GM12891 (cell line): ENCODE measurements around the gene PRSS8. TPM values are rescaled to one million over a fixed set of nuclear protein-coding genes. Genes with fewer than 3 reads are reported as not detected.
"Not testable (repeated sequence)": the region's sequence is repeated elsewhere in the genome, so short reads cannot be mapped to it uniquely, and the experiment has no call there.

Source experiments
- DNase-seq: peaks from one replicate; pipeline ENCODE4 v3.0.0; 2011; ENCODE audit warnings: low spot score; ENCODE audit not compliant: insufficient read length
- FAIRE-seq: peaks from 2 replicates; lab custom pipeline; 2011; peaks lifted over from hg19 to GRCh38; lab: Jason Lieb, UNC
- PAX5 ChIP-seq: IDR thresholded peaks from 2 replicates; pipeline ENCODE4 v1.6.1; 2011; ENCODE audit warnings: low read length, moderate library complexity, mild to moderate bottlenecking; ENCODE audit not compliant: insufficient read depth, severe bottlenecking
- POLR2A ChIP-seq: IDR thresholded peaks from 2 replicates; pipeline ENCODE4 v1.6.1; 2011; ENCODE audit warnings: low read depth, low read length, control low read depth
- POLR2AphosphoS5 ChIP-seq: IDR thresholded peaks from 2 replicates; pipeline ENCODE4 v1.6.1; 2011; ENCODE audit warnings: low read depth, low read length, control low read depth
- POU2F2 ChIP-seq: IDR thresholded peaks from 2 replicates; pipeline ENCODE4 v1.6.1; 2011; ENCODE audit warnings: low read depth, mild to moderate bottlenecking, control low read depth, low read length, moderate library complexity
- SPI1 ChIP-seq: IDR thresholded peaks from 2 replicates; pipeline ENCODE4 v1.6.1; 2011; ENCODE audit warnings: low read depth, low read length, control low read depth
- TAF1 ChIP-seq: IDR thresholded peaks from 2 replicates; pipeline ENCODE4 v1.6.1; 2011; ENCODE audit warnings: low read depth, low read length, control low read depth
- polyA plus RNA-seq: library from polyadenylated mRNA; unstranded; fragments of >200 nt; gene quantifications from one replicate; pipeline ENCODE4 v1.2.1, GENCODE V29; 2012; ENCODE audit warnings: low read depth, missing spikeins, inconsistent platforms; ENCODE audit not compliant: missing spikeins

Gene PRSS8
- polyA plus RNA-seq: not detected

- DNase-seq: no peak
- TF ChIP-seq PAX5 (no peak), SPI1 (no peak), TAF1 (no peak), POLR2AphosphoS5 (no peak), POLR2A (no peak), POU2F2 (no peak)
- FAIRE-seq: no peak
These were observed at the start of gene PRSS8 for GRCh38 chr16:31135535-31136286. Gene PRSS8 (minus strand): TSS chr16:31135727. CDS start chr16:31135498, 229 bp downstream.

GRCh38 chr16:31184888-31185287 lies 49.4 kb upstream of the PRSS8 start:
- no peak for FAIRE-seq
- TF ChIP-seq POLR2A (no peak), PAX5 (no peak), TAF1 (no peak), POLR2AphosphoS5 (no peak), POU2F2 (no peak), SPI1 (no peak)
- no peak for DNase-seq

- DNase-seq (no peak), FAIRE-seq (no peak)
- TF ChIP-seq POLR2AphosphoS5: peak; percentile 50
- TF ChIP-seq POU2F2: no peak
These were observed 48.2 kb upstream of the PRSS8 start for GRCh38 chr16:31183432-31184428.

- no peak for DNase-seq
- TF ChIP-seq POU2F2: no peak
- no peak for TF ChIP-seq TAF1
- TF ChIP-seq PAX5: no peak
- no peak for TF ChIP-seq SPI1
- no peak; the same call in 1 of the 2 replicates for TF ChIP-seq POLR2AphosphoS5
- no peak for TF ChIP-seq POLR2A
- FAIRE-seq: no peak
These were observed 46.9 kb upstream of the PRSS8 start for GRCh38 chr16:31182391-31182790.

GRCh38 chr16:31181102-31181830 lies 45.7 kb upstream of the PRSS8 start:
- TF ChIP-seq TAF1 (no peak), POLR2A (0 out of 2 replicates have a peak, but pooled peaks have one; percentile 27)
- DNase-seq (no peak), FAIRE-seq (no peak)

GRCh38 chr16:31179747-31180459 lies 44.4 kb upstream of the PRSS8 start, which contains the start of gene FUS:
Gene FUS (plus strand): TSS chr16:31180139. CDS start chr16:31180215, 76 bp downstream.
- TF ChIP-seq TAF1 (peak; percentile 100), PAX5 (peak; percentile 99), SPI1 (0 out of 2 replicates have a peak, but pooled peaks have one; percentile 29), POLR2AphosphoS5 (peak; percentile 100), POU2F2 (peak; percentile 99), POLR2A (peak; percentile 100)
- peak; percentile 84 for DNase-seq
- peak; percentile 98 for FAIRE-seq

- no peak for FAIRE-seq
- no peak for DNase-seq
These were observed 43.8 kb upstream of the PRSS8 start for GRCh38 chr16:31179219-31179746.

GRCh38 chr16:31177136-31177535 lies 41.6 kb upstream of the PRSS8 start:
- DNase-seq (no peak), FAIRE-seq (peak; percentile 28)

More at GRCh38 chr16:31179219-31179746, 43.8 kb upstream of the PRSS8 start:
- TF ChIP-seq SPI1 (no peak), PAX5 (no peak), POLR2AphosphoS5 (no peak), TAF1 (no peak; the same call in 1 of the 2 replicates), POLR2A (no peak), POU2F2 (no peak)

GRCh38 chr16:31170048-31170447 lies 34.5 kb upstream of the PRSS8 start:
- not testable (repeated sequence) for DNase-seq, FAIRE-seq

More at GRCh38 chr16:31177136-31177535, 41.6 kb upstream of the PRSS8 start:
- TF ChIP-seq POLR2A (no peak), POLR2AphosphoS5 (no peak), POU2F2 (no peak)
